Effector memory CD8-positive, alpha-beta T cell (primary cell): Measurements from ENCODE around the gene EMCN.

Source experiments
- ATAC-seq: fragments of 150-1000 bp; cut with Tn5 transposase; replicated peaks from 2 replicates; pipeline ENCODE4 v1.10.0; 2021; ENCODE audit warnings: mild to moderate bottlenecking, moderate library complexity
- DNase-seq, 3 experiments: peaks; one replicate each; pipeline ENCODE4 v3.0.0; 2021
- H3K27ac Mint-ChIP-seq, 2 donors: one replicate each; pipeline ENCODE4 v1.8.0; 2022; ENCODE audit warnings: mild to moderate bottlenecking in 2 of 2, mixed read lengths in 2 of 2, moderate library complexity in 2 of 2
- H3K27me3 Mint-ChIP-seq, 2 donors: one replicate each; pipeline ENCODE4 v1.8.0; 2022; ENCODE audit warnings: mixed read lengths in 2 of 2
- H3K36me3 Mint-ChIP-seq: one replicate; pipeline ENCODE4 v1.8.0; 2022; ENCODE audit warnings: mild to moderate bottlenecking, moderate library complexity, mixed read lengths; ENCODE audit not compliant: insufficient read depth
- H3K4me1 Mint-ChIP-seq, 2 donors: one replicate each; pipeline ENCODE4 v1.8.0; 2022; ENCODE audit warnings: low read depth in 2 of 2, mixed read lengths in 2 of 2
- H3K4me3 Mint-ChIP-seq, 2 donors: one replicate each; pipeline ENCODE4 v1.8.0; 2022; ENCODE audit warnings: mild to moderate bottlenecking in 2 of 2, mixed read lengths in 2 of 2, moderate library complexity in 2 of 2
- H3K9me3 Mint-ChIP-seq, 2 donors: one replicate each; pipeline ENCODE4 v1.8.0; 2022; ENCODE audit warnings: mixed read lengths in 2 of 2

Gene EMCN

GRCh38 chr4:100469555-100469954, 48.3 kb downstream of the EMCN start:
- no peak overlapping the region for H3K27ac Mint-ChIP-seq
- H3K4me3 Mint-ChIP-seq, result no peak overlapping the region
- peaks cover 0 to 2% of the 10 kb centered on the region in 2 donors for H3K9me3 Mint-ChIP-seq
- no peaks in the 10 kb centered on the region for H3K27me3 Mint-ChIP-seq
- DNase-seq (no peak), ATAC-seq (no peak)
- H3K4me1 Mint-ChIP-seq, result no peaks in the 10 kb centered on the region
- H3K36me3 Mint-ChIP-seq, result no peaks in the 10 kb centered on the region

GRCh38 chr4:100466501-100466900, 51.3 kb downstream of the EMCN start:
- Mint-ChIP-seq H3K4me1 (no peaks in the 10 kb centered on the region), H3K27ac (no peak overlapping the region), H3K36me3 (no peaks in the 10 kb centered on the region), H3K9me3 (peaks cover 0 to 2% of the 10 kb centered on the region in 2 donors), H3K27me3 (no peaks in the 10 kb centered on the region), H3K4me3 (no peak overlapping the region)
- DNase-seq (no peak), ATAC-seq (no peak)

GRCh38 chr4:100461807-100462605, 55.8 kb downstream of the EMCN start:
- H3K4me3 Mint-ChIP-seq, result no peak overlapping the region

GRCh38 chr4:100450449-100450848, 67.4 kb downstream of the EMCN start:
- Mint-ChIP-seq H3K4me1 (no peaks in the 10 kb centered on the region), H3K27me3 (peaks cover 10 to 19% of the 10 kb centered on the region in 2 donors)

More at GRCh38 chr4:100461807-100462605, 55.8 kb downstream of the EMCN start:
- no peaks in the 10 kb centered on the region for H3K27me3 Mint-ChIP-seq
- H3K4me1 Mint-ChIP-seq, result peaks cover 2 to 4% of the 10 kb centered on the region in 2 donors
- no peak for ATAC-seq
- no peak overlapping the region for H3K27ac Mint-ChIP-seq
- no peaks in the 10 kb centered on the region for H3K36me3 Mint-ChIP-seq
- peaks cover 0 to 2% of the 10 kb centered on the region in 2 donors for H3K9me3 Mint-ChIP-seq
- DNase-seq, result no peak

GRCh38 chr4:100431416-100431815, 86.4 kb downstream of the EMCN start:
- no peaks in the 10 kb centered on the region for H3K4me1 Mint-ChIP-seq
- peaks cover 10 to 12% of the 10 kb centered on the region in 2 donors for H3K27me3 Mint-ChIP-seq
- no peak for DNase-seq
- no peaks in the 10 kb centered on the region for H3K36me3 Mint-ChIP-seq
- no peaks in the 10 kb centered on the region for H3K9me3 Mint-ChIP-seq
- no peak overlapping the region for H3K4me3 Mint-ChIP-seq
- H3K27ac Mint-ChIP-seq, result no peak overlapping the region
- no peak for ATAC-seq

More at GRCh38 chr4:100450449-100450848, 67.4 kb downstream of the EMCN start:
- H3K27ac Mint-ChIP-seq, result no peak overlapping the region
- no peaks in the 10 kb centered on the region for H3K36me3 Mint-ChIP-seq
- no peak overlapping the region for H3K4me3 Mint-ChIP-seq
- H3K9me3 Mint-ChIP-seq, result no peaks in the 10 kb centered on the region
- DNase-seq (no peak), ATAC-seq (no peak)

- H3K9me3 Mint-ChIP-seq, result no peaks in the 10 kb centered on the region
These were observed 87.4 kb downstream of the EMCN start for GRCh38 chr4:100430451-100430850.

GRCh38 chr4:100429616-100430015, 88.2 kb downstream of the EMCN start:
- no peaks in the 10 kb centered on the region for H3K9me3 Mint-ChIP-seq
- no peak for ATAC-seq
- DNase-seq, result no peak
- no peaks in the 10 kb centered on the region for H3K36me3 Mint-ChIP-seq
- no peak overlapping the region for H3K27ac Mint-ChIP-seq
- peaks cover 10 to 12% of the 10 kb centered on the region in 2 donors for H3K27me3 Mint-ChIP-seq
- H3K4me1 Mint-ChIP-seq, result no peaks in the 10 kb centered on the region
- H3K4me3 Mint-ChIP-seq, result no peak overlapping the region

More at GRCh38 chr4:100430451-100430850, 87.4 kb downstream of the EMCN start:
- no peaks in the 10 kb centered on the region for H3K36me3 Mint-ChIP-seq
- ATAC-seq (no peak), DNase-seq (no peak)
- no peak overlapping the region for H3K4me3 Mint-ChIP-seq
- no peaks in the 10 kb centered on the region for H3K4me1 Mint-ChIP-seq
- no peak overlapping the region for H3K27ac Mint-ChIP-seq
- H3K27me3 Mint-ChIP-seq, result peaks cover 10 to 12% of the 10 kb centered on the region in 2 donors

GRCh38 chr4:100428051-100428450, 89.8 kb downstream of the EMCN start:
- Mint-ChIP-seq H3K27ac (no peak overlapping the region), H3K9me3 (no peaks in the 10 kb centered on the region), H3K4me1 (no peaks in the 10 kb centered on the region), H3K4me3 (no peak overlapping the region), H3K27me3 (peaks cover 10 to 12% of the 10 kb centered on the region in 2 donors), H3K36me3 (no peaks in the 10 kb centered on the region)
- ATAC-seq (no peak), DNase-seq (no peak)

- H3K9me3 Mint-ChIP-seq, result no peaks in the 10 kb centered on the region
- H3K36me3 Mint-ChIP-seq, result no peaks in the 10 kb centered on the region
- no peak overlapping the region for H3K27ac Mint-ChIP-seq
- DNase-seq (no peak), ATAC-seq (no peak)
- H3K27me3 Mint-ChIP-seq, result peaks cover 12 to 15% of the 10 kb centered on the region in 2 donors
- H3K4me3 Mint-ChIP-seq, result no peak overlapping the region
- no peaks in the 10 kb centered on the region for H3K4me1 Mint-ChIP-seq
These were observed 93.4 kb downstream of the EMCN start for GRCh38 chr4:100424376-100424775.

- H3K9me3 Mint-ChIP-seq, result no peaks in the 10 kb centered on the region
- no peaks in the 10 kb centered on the region for H3K36me3 Mint-ChIP-seq
- no peak overlapping the region for H3K27ac Mint-ChIP-seq
- no peaks in the 10 kb centered on the region for H3K4me1 Mint-ChIP-seq
- ATAC-seq, result no peak
- H3K4me3 Mint-ChIP-seq, result no peak overlapping the region
- peaks cover 15 to 18% of the 10 kb centered on the region in 2 donors for H3K27me3 Mint-ChIP-seq
- no peak for DNase-seq
These were observed 94.9 kb downstream of the EMCN start for GRCh38 chr4:100422894-100423293.

GRCh38 chr4:100421361-100421978, 96.4 kb downstream of the EMCN start:
- H3K36me3 Mint-ChIP-seq, result no peaks in the 10 kb centered on the region
- no peak overlapping the region for H3K4me3 Mint-ChIP-seq
- no peaks in the 10 kb centered on the region for H3K4me1 Mint-ChIP-seq
- H3K27ac Mint-ChIP-seq, result no peak overlapping the region
- no peak for DNase-seq
- peaks cover 10 to 14% of the 10 kb centered on the region in 2 donors for H3K27me3 Mint-ChIP-seq
- no peaks in the 10 kb centered on the region for H3K9me3 Mint-ChIP-seq
- ATAC-seq, result no peak

GRCh38 chr4:100420571-100420970, 97.3 kb downstream of the EMCN start:
- Mint-ChIP-seq H3K4me1 (no peaks in the 10 kb centered on the region), H3K36me3 (no peaks in the 10 kb centered on the region), H3K9me3 (no peaks in the 10 kb centered on the region), H3K4me3 (no peak overlapping the region), H3K27me3 (peaks cover 10 to 14% of the 10 kb centered on the region in 2 donors), H3K27ac (no peak overlapping the region)
- DNase-seq (no peak), ATAC-seq (no peak)

GRCh38 chr4:100417565-100417964, 100.3 kb downstream of the EMCN start:
- peaks cover 9 to 10% of the 10 kb centered on the region in 2 donors for H3K27me3 Mint-ChIP-seq
- H3K27ac Mint-ChIP-seq, result no peak overlapping the region
- no peaks in the 10 kb centered on the region for H3K36me3 Mint-ChIP-seq
- no peak overlapping the region for H3K4me3 Mint-ChIP-seq
- no peaks in the 10 kb centered on the region for H3K9me3 Mint-ChIP-seq
- ATAC-seq (no peak), DNase-seq (no peak)
- H3K4me1 Mint-ChIP-seq, result no peaks in the 10 kb centered on the region
